GM21423 (cell line): ENCODE results near the gene TSPAN2.

Experiments
- ATAC-seq: cut with Tn5 transposase; IDR thresholded peaks from one replicate; pipeline ENCODE4 v1.9.1; 2021; ENCODE audit warnings: mild to moderate bottlenecking, moderate library complexity; ENCODE audit not compliant: unreplicated experiment

TSPAN2 gene

DNA sequence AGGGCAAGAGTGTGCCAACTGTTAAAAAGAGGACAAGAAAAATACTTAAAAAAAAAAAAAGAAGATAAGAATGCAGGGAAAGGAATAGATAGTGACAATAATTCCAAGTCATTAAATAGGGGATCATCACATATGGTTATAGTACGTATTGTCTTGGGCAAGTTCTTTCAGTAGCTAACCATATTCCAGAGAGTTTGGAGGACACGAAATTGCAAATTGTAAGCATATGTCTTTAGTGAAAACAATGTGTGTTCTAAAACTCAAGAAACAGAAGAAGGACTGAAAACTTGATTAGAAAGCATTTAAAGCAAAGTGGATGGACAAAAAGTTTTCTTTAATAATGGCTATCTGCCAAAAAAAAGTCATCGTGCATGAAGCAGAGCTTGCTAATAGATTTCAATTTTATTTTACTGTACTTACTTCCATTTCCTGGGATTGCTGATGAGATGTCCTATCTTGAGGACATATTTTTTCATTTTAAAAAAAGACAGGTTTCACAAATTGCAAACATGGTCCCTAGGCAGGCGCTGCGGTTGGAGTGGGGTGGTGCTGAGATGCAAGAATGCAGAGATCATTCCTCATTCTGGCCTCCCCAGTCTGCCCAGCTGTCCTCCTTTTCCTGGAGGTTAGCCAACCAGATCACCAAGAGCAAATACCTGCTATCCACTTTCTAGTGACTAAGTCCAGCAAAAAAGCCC, 11.9 kb downstream of the TSPAN2 start:
- no peak for ATAC-seq

DNA sequence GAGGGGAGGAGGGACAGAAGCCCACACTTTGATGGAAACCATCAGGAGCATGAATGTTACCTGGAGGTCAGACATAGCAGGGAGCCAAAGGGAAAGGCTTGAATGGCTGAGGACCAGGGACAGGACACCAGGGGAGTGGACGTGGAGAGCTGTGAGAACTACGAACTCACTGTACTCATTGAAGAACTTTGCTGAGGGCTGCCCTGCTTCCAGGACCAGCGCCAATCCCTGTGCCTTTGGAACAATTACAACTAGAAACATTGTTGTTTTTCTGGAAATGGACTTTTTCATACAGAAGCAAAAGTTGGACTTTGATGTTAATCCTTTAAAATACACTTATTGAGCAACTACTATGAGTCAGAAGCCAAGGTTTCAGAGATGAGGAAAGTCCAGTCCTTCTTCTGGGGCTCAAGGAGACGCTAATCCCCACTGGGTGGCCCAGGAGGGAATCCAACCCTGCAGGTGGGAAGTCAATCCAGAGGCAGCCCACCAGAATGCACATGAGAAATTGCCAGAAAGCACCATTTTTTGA, 12.9 kb downstream of the TSPAN2 start:
- no peak for ATAC-seq

- no peak for ATAC-seq
Observed at GRCh38 chr1:115074839-115075534, 14.3 kb downstream of the TSPAN2 start.

GRCh38 chr1:115073298-115074087, 15.8 kb downstream of the TSPAN2 start:
- no peak for ATAC-seq

- no peak for ATAC-seq
Observed at GRCh38 chr1:115071012-115071664, 18.2 kb downstream of the TSPAN2 start.

DNA sequence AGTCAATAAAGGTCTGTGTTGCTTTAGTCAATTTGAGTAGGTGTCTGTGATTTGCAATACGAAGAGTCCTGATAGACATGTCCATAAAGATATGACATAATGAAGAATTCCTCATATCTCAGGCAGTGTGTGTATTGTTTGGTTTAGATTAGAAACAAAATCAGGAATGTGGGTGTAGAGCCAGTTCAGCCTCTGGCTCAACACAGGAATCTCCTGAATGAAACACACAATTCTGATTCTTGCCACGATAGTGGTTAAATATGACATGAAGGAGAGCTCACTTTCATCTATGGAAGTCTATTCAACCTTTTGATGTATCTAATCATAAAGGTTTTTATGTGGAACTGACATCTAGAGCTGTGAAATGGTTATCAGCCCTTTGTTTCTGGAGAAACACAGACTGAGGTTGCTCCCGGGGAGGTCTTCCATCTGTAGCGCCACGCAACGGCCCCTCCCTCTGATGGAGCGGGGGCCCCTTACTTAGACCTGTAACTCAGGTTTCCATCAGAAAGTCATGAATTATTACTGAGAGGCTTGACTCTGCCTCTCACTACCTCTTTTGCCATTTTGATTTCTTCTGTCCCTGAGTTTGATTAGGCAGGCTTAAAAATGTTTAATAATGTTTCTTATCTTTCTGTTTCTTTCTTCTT, 19.5 kb downstream of the TSPAN2 start:
- ATAC-seq: no peak

GRCh38 chr1:115068826-115069585, 20.3 kb downstream of the TSPAN2 start:
- ATAC-seq: no peak

GRCh38 chr1:115067161-115067859, 22.0 kb downstream of the TSPAN2 start:
- no peak for ATAC-seq

- ATAC-seq: no peak
Observed at GRCh38 chr1:115065021-115065420, 24.3 kb downstream of the TSPAN2 start.

DNA sequence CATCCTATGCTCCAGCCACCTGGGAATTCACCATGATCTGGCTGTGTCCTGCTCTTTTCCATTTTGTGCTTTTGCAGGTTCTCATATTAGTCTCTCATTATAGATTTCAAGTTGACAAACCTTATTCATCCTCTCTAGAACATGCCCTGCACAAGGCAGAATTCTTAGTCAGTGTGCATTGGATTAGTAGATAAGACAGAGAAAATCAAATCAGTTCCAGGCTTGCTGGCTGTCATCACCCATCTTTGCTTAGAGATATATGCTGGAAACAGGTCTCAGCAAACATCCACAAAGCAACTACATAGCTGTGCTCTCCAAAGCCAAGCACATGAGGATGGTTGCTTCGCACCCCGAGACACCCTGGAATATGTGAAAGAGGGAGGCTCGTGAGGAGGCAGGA, 24.8 kb downstream of the TSPAN2 start:
- ATAC-seq: no peak

GRCh38 chr1:115063228-115063901, 25.9 kb downstream of the TSPAN2 start:
- no peak for ATAC-seq

DNA sequence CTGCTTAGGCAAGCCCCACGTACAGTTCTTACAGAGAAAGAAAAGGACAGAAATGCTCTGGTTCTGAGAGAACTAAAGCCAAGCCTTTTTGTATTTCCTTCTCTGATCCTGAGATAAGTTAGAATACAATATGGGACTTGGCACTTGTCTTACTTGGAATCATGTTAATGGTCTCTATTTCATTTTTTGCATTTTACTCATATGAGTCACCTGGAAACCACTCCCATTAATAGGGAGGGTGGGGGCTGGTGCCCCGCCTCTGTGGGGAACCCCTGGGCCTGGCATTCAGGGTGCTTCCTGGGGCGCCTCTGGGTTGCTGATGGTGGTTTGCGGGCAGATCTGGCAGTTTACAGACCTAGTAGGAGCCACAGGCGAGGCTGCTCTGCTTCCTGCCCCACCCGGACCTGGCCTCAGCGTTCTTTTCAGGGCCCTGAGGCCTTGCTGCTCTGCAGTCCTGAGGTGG, 26.7 kb downstream of the TSPAN2 start:
- ATAC-seq: peak; percentile 90

DNA sequence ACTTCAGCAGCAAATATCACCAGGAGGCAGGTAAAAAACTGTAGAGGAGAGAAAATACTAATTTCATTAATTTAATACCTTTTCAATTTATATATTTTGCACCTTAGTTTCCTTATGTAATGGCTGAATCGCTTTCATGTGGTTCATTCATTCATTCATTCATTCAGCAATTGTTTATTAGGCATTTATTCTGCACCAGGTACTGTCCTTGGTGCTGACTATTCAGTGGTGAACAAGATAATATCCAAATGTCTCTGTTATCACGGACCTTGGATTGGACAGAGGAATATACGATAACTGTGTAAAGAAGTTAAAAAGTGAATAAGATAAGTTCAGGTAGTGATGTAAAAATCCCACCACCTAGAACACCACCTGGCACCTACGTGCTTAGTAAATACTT, 28.8 kb downstream of the TSPAN2 start:
- no peak for ATAC-seq

DNA sequence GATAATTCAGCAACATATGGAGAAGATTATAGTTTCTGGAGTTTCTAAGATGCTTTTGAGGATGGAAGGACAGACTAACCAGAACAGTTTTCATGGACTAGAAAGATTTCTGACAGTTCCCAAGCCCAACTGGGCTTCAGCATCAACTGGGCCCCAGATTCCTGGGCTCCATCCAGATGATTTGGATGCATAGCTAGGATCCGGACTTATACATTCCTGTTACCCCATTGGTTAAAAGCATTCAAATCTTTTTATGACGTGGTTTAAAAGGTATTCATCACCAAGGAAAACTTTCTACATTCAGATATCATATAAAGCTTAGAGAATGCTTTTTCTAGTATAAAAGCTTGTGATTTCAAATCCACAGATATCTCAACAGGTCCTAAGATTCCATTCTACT, 30.0 kb downstream of the TSPAN2 start:
- no peak for ATAC-seq

GRCh38 chr1:115057661-115058254, 31.5 kb downstream of the TSPAN2 start:
- ATAC-seq: no peak

DNA sequence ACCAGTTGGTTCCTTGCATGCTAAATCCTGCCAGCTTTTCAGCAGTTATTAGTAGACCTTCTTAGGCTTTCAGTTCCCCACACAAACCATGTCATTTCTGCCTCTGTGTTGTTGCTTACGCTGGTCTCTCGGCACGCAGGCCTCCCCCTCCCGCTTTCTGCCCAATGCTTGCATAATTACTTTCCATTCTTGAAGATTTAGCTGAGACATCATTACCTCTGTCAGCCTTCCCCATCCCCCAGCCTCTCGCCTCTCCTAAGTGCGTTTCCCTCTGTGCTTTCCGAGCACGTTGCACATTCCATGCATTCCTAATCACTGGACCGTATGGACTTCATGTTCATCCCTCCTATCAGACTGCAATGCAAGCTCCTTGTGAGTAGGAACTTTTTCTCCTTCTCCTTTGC, 32.9 kb downstream of the TSPAN2 start:
- ATAC-seq: no peak

DNA sequence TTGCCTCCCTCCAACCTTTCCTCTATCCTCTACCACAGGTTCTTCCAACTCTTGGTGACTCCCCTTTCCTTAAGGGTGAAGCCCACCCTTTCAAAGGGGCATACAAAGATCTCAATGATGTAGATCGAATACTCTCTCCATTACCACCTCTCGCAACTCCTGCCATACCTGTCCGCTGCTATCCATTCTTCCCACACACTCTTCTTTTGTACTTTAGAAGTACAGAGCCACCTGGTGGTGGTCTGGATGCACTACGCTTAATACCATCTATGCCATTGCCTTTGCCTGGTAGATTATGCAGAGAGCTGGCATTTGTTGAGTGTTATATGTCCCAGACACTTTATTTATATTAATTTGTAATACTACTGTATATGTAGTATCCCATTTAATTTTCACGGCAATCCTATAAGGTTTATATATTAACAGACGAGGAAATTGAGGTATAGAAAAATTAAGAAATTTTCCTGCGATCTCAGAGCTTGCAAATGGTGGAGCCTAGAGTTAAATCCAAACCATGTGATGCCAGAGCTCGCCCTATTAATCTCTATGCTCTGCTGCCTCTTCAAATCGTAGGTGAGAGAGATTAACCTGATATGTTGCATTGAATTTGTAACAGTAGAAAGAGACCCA, 36.7 kb downstream of the TSPAN2 start:
- ATAC-seq: peak; percentile 68

DNA sequence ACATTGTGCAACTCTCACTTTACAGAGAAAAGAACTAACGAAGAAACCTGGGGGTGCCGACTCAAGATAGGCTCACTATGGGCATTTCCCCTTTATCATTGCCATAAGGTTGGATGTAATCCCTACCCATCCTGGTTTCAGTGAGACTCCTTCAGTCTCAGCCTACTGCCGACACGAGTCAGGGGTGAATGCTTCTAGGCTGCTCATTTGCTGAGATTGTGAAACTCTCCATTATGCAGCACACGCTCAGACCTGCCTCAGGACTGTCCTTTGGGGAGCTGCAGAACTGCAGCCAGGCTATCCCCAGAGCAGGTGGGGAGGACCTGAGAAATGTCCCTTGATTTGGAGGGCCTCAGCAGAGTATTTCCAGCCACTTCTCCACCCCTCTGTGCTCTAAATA, 37.5 kb downstream of the TSPAN2 start:
- no peak for ATAC-seq
